ENCODE data around the gene TMEM232. TPM values are rescaled to one million over a fixed set of nuclear protein-coding genes. Genes with fewer than 3 reads are reported as not detected.
"Not testable (repeated sequence)": the region's sequence is repeated elsewhere in the genome, so short reads cannot be mapped to it uniquely, and the experiment has no call there.

Gene TMEM232
- total and polyA plus RNA-seq, 2 donors from 2014 or later: 4.8 to 11.3 TPM

GRCh38 chr5:110536120-110537115 lies 190.1 kb downstream of the TMEM232 start:
- Histone ChIP-seq H3K9ac (ENCODE audit: low read length in 3 of 3) (no peak overlapping the region), H3K27me3 (ENCODE audit: control insufficient read depth, insufficient read depth, low read length) (no peaks in the 10 kb centered on the region), H3K4me1 (ENCODE audit: control insufficient read depth in 2 of 3, insufficient read depth in 2 of 3, low read depth in 1 of 3, low read length in 3 of 3) (no peaks in the 10 kb centered on the region), H3K27ac (ENCODE audit: low read depth in 2 of 2, low read length in 2 of 2) (no peak overlapping the region), H3K36me3 (ENCODE audit: control insufficient read depth in 2 of 3, insufficient read depth in 3 of 3, low read length in 3 of 3) (no peaks in the 10 kb centered on the region), H3K9me3 (ENCODE audit: control insufficient read depth in 2 of 3, insufficient read depth in 1 of 3, low read length in 3 of 3) (no peaks in the 10 kb centered on the region), H3K4me3 (ENCODE audit: low read length in 3 of 3) (no peak overlapping the region)
- no peak for TF ChIP-seq CTCF (IDR thresholded peaks at IDR 0.05; ENCODE audit: borderline replicate concordance, extremely low read depth, insufficient read depth)
- no peak for DNase-seq
- no peak for FAIRE-seq
- intact Hi-C loops (cut with DNase I): no loop called here

- DNase-seq; H3K9me3 ChIP-seq (ENCODE audit: control insufficient read depth in 2 of 3, insufficient read depth in 1 of 3, low read length in 3 of 3); H3K27ac ChIP-seq (ENCODE audit: low read depth in 2 of 2, low read length in 2 of 2); H3K4me3 ChIP-seq (ENCODE audit: low read length in 3 of 3); intact Hi-C loops (cut with DNase I); FAIRE-seq; H3K36me3 ChIP-seq (ENCODE audit: control insufficient read depth in 2 of 3, insufficient read depth in 3 of 3, low read length in 3 of 3); H3K9ac ChIP-seq (ENCODE audit: low read length in 3 of 3); H3K4me1 ChIP-seq (ENCODE audit: control insufficient read depth in 2 of 3, insufficient read depth in 2 of 3, low read depth in 1 of 3, low read length in 3 of 3); H3K27me3 ChIP-seq (ENCODE audit: control insufficient read depth, insufficient read depth, low read length): not testable (repeated sequence)
These were observed 191.3 kb downstream of the TMEM232 start for GRCh38 chr5:110535146-110535545.

GRCh38 chr5:110525762-110526161 lies 200.7 kb downstream of the TMEM232 start:
- no peaks in the 10 kb centered on the region for H3K36me3 ChIP-seq (ENCODE audit: control insufficient read depth in 2 of 3, insufficient read depth in 3 of 3, low read length in 3 of 3)
- no peaks in the 10 kb centered on the region for H3K9me3 ChIP-seq (ENCODE audit: control insufficient read depth in 2 of 3, insufficient read depth in 1 of 3, low read length in 3 of 3)
- no peak overlapping the region for H3K4me3 ChIP-seq (ENCODE audit: low read length in 3 of 3)
- H3K27me3 ChIP-seq (ENCODE audit: control insufficient read depth, insufficient read depth, low read length): no peaks in the 10 kb centered on the region
- intact Hi-C loops (cut with DNase I): no loop called here
- no peak for TF ChIP-seq CTCF (IDR thresholded peaks at IDR 0.05; ENCODE audit: borderline replicate concordance, extremely low read depth, insufficient read depth)
- H3K4me1 ChIP-seq (ENCODE audit: control insufficient read depth in 2 of 3, insufficient read depth in 2 of 3, low read depth in 1 of 3, low read length in 3 of 3): no peaks in the 10 kb centered on the region
- H3K27ac ChIP-seq (ENCODE audit: low read depth in 2 of 2, low read length in 2 of 2): no peak overlapping the region
- no peak for DNase-seq
- H3K9ac ChIP-seq (ENCODE audit: low read length in 3 of 3): no peak overlapping the region
- FAIRE-seq: peak; percentile 88

- intact Hi-C loops (cut with DNase I): no loop called here
- H3K36me3 ChIP-seq (ENCODE audit: control insufficient read depth in 2 of 3, insufficient read depth in 3 of 3, low read length in 3 of 3): no peaks in the 10 kb centered on the region
- H3K27me3 ChIP-seq (ENCODE audit: control insufficient read depth, insufficient read depth, low read length): no peaks in the 10 kb centered on the region
- no peak for FAIRE-seq
- H3K4me3 ChIP-seq (ENCODE audit: low read length in 3 of 3): no peak overlapping the region
- H3K9me3 ChIP-seq (ENCODE audit: control insufficient read depth in 2 of 3, insufficient read depth in 1 of 3, low read length in 3 of 3): no peaks in the 10 kb centered on the region
- H3K27ac ChIP-seq (ENCODE audit: low read depth in 2 of 2, low read length in 2 of 2): no peak overlapping the region
- TF ChIP-seq CTCF (IDR thresholded peaks at IDR 0.05; ENCODE audit: borderline replicate concordance, extremely low read depth, insufficient read depth): no peak
- no peak overlapping the region for H3K9ac ChIP-seq (ENCODE audit: low read length in 3 of 3)
- peak in 2 of 5 donors; percentile 22 to 29 for DNase-seq
- H3K4me1 ChIP-seq (ENCODE audit: control insufficient read depth in 2 of 3, insufficient read depth in 2 of 3, low read depth in 1 of 3, low read length in 3 of 3): no peaks in the 10 kb centered on the region
These were observed 209.1 kb downstream of the TMEM232 start for GRCh38 chr5:110517396-110517795.

All from kidney (tissue), 14 donors.